ENCODE data around the gene CERCAM.
"Not testable (repeated sequence)": the region's sequence is repeated elsewhere in the genome, so short reads cannot be mapped to it uniquely, and the experiment has no call there.

The CERCAM gene

DNA sequence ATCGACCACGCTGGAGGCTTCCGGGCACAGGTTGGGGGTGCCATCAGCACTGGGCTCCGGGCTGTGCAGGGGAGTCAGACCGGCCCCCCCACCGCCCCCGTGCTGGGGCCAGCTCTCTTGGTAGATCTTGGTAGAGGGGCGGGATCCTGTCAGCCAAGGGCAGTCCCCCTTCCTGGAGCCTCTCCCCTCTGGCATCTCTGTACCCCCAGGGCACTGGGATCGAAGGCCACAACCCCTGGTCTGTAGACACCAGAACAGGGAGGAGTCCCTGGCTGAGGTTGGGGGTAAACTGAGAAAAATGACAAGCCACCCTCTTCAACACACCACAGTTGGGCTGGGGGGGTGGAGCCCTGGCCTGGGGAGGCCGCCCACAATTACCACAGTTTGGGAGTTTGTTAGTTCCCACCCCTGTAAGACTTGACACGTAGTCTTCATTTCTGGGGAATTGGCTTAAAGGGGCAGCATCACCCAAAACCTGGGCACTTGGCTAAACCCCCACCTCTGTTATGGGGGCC, 882 bp downstream of the CERCAM start:
- no peak for DNase-seq

DNA sequence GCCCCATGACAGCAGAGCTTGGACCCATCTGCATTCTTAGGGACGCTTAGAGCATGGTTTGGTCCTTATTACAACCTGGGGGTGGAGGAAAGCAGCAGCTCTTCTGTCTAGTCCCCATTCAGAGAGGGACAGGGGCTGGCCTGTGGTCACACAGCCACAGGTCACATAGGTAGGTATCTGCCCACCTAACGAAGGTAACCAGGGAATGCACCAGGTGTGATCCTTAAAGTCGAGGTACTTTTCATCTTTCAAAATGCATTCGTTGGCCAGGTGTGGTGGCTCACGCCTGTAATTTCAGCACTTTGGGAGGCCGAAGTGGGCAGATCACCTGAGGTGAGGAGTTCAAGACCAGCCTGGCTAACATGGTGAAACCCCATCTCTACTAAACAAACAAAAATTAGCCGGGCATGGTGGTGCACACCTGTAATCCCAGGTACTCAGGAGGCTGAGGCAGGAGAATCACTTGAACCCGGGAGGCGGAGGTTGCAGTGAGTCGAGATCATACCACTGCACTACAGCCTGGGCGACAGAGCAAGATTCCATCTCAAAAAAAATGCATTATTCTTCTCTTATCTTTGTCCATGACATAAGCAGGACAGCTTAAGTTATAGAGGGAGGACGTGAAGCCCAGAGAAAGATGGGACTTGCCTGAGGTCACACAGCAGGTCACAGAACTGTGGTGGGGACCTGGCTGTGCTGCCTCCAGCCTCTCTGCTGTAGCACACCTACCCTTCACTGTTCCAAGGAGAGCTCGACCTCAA, 1.5 kb downstream of the CERCAM start:
- DNase-seq: not testable (repeated sequence)

DNA sequence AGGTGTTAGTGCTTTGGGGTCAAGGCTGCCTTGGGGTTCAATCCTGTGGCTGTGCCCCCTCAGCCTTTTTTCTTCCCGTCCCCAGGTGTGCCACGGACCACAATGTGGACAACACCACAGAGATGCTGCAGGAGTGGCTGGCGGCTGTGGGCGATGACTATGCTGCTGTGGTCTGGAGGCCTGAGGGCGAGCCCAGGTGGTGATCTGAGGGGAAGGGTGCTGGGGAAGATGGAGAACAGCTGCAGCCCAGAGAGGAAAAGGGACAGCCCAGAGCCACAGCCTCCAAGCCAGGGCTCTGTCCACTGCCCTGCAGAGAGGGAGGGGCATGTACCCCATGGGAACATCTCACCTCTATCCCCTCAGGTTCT, 2.1 kb downstream of the CERCAM start:
- DNase-seq: no peak

DNA sequence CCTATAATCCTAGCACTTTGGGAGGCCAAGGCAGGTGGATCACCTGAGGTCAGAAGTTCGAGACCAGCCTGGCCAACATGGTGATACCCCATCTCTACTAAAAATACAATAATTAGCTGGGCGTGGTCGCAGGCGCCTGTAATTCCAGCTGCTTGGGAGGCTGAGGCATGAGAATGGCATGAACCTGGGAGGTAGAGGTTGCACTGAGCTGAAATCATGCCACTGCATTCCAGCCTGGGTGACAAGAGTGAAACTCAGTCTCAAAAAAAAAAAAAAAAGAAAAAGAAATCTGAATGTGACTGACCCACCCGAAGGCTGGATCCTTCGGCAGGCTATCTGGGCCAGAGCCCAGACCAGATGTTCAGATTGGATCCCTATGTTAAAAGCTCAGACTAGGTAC, 2.7 kb downstream of the CERCAM start:
- not testable (repeated sequence) for DNase-seq

DNA sequence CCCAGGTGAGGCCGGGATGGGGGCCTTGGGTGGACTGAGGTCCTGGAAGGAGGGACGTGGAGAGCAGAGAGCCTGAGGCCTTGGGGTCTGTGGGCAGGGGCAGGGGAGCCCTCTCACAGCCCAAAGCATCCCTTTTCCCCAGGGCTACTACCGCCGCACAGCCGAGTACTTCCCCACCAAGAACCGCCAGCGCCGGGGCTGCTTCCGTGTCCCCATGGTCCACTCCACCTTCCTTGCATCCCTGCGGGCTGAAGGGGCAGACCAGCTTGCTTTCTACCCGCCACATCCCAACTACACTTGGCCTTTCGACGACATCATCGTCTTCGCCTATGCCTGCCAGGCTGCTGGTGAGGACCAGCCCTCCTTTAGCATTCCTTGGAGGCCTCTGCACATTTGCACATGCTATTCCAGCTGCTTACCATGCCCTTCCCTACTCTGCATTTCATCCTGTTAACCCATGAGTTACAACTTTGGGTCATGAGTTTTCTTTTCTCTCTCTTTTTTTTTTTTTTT, 3.7 kb downstream of the CERCAM start:
- DNase-seq: no peak

DNA sequence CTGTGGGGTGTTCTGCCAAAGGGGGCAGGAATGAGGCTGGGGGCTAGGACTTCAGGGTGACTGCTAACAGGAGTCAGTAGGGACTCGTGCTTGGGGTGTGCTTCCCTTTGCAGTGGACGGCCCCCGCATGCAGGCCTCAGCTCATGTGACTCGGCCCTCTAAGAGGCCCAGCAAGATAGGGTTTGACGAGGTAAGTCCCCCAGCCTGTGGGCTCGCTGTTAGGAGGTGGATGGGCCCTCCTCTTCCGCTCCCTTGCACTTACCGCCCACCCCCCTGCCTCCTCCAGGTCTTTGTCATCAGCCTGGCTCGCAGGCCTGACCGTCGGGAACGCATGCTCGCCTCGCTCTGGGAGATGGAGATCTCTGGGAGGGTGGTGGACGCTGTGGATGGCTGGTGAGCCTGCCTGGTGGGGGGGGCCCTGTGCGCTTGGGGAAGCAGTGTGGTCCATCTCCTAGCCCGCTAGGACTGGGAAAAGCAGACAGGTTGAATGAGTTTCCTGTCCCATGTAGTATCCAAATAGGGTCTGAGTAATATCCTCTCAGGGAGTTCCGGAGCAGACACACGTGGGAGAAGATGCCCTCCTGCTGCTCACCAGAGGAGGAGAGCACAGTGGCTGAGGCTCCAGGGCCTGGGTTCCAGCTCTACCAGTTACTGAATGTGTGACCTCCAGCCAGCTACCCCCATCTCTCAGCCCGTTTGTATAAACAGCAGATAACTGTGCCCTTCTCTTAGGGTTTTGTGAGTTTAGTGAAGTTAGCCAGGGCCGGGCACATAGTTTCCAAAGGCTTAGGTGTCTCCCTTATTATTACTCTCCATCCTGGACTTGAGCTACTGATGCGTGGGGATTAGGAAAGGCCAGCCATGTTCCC, 8.2 kb downstream of the CERCAM start:
- no peak for DNase-seq

DNA sequence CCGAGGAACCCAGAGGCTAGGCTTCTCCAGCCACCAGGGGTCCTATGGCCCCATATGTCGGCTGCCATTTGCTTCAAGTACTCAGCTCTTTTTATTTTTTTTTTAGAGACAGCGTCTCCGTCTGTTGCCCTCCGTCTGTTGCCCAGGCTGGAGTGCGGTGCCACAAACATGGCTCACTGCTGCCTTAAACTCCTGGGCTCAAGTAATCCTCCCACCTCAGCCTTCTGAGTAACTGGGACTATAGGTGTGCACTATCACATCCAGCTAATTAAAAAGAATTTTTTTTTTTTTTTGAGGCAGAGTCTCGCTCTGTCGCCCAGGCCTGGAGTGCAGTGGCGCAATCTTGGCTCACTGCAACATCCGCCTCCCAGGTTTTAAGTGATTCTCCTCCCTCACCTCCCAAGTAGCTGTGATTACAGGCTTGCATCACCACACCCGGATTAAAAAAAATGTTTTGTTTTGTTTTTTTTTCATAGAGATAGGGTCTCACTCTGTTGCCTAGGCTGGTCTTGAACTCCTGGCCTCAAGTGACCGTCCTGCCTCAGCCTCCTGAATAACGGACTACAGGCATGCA, 8.9 kb downstream of the CERCAM start:
- peak; percentile 98 for DNase-seq

DNA sequence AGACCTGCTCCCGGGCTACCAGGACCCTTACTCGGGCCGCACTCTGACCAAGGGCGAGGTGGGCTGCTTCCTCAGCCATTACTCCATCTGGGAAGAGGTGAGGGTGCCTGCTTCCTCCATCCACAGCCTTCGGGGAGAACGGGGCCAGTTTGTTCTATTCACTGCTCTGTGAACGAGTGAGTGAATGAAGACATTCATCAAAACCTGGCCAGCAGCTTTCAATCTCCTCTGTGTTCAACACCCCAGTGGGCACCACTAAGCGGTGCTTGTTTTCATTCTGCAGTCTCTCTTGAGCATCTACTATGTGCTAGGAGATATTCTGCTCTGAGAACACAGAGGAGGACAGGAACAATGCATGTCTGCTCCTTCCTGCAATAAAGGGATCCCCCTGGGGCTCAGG, 10.6 kb downstream of the CERCAM start:
- no peak for DNase-seq

DNA sequence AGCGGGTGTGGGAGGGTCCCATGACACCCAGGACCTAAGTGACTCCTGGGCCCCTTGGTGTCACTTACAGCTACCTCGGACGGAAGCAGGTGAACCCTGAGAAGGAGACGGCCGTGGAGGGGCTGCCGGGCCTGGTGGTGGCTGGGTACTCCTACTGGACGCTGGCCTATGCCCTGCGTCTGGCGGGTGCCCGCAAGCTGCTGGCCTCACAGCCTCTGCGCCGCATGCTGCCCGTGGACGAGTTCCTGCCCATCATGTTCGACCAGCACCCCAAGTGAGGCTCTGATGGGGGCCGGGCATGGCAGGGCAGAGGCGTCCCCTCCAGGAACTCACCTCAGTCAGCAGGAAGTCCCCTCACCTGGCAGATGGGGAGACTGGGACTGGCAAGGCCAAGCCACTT, 13.7 kb downstream of the CERCAM start:
- no peak for DNase-seq

DNA sequence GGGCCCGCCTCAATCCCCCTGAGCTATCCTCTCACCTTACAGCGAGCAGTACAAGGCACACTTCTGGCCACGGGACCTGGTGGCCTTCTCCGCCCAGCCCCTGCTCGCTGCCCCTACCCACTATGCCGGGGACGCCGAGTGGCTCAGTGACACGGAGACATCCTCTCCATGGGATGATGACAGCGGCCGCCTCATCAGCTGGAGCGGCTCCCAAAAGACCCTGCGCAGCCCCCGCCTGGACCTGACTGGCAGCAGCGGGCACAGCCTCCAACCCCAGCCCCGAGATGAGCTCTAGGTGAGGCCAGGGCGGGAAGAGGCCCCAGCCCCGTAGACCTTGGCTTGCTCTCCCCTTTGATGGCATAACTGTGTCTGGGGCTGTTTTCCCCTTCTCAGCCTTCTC, 15.0 kb downstream of the CERCAM start:
- DNase-seq: no peak

DNA sequence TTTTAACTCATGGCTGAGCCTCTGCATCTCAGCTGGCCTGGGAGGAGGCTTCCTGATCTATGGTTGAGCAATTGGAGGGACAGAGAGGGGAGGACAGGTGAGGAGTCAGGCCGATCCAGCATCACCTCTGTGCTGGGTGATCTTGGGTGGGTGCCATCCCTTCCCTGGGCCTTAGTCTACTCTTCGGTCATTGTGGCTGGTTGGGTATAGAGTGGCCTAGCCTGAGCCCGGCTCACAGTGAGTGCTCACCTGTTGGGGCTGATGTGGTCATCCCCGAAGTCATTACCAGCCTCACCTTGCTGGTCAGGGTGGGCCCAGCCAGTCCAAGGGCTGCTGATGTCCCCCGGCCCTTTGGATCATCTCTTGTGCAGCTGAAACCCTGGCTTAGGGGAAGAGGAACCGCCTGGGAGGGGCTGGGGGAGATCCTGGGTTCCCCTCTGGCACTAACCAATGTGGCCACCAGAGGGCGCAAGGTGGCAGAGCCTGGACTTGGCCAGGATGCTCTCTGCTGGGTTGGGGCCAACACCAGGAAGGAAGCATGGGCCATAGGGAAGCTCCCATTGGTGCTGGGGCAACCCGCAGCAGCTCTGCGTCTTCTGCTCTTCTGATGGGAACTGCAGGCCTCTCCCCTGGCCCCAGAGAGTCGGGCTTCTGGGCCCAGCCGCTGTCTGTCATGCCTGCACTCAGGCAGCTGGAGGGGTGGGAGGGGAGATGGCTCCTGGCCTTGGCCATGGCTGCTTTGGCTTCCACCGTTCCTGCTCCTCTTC, 17.9 kb downstream of the CERCAM start:
- DNase-seq: peak; percentile 81

DNA sequence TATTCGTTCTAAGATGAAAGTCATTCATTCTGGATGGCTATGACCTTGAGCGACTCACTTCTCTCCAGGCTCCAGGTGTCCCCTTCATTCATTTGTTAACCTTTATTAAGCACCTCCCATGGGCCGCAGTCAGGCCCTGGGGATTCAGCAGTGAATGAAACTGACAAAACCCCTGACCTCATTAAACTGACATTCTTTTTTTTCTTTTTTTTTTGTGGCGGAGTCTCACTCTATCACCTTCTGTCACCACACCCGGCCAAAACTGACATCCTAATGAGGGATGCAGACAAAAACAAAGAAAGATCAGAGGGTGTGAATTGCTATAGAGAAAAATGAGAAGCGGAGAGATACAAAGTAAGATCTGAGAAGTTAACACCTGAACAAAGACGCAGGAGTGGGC, 18.6 kb downstream of the CERCAM start:
- DNase-seq: peak; percentile 87

DNA sequence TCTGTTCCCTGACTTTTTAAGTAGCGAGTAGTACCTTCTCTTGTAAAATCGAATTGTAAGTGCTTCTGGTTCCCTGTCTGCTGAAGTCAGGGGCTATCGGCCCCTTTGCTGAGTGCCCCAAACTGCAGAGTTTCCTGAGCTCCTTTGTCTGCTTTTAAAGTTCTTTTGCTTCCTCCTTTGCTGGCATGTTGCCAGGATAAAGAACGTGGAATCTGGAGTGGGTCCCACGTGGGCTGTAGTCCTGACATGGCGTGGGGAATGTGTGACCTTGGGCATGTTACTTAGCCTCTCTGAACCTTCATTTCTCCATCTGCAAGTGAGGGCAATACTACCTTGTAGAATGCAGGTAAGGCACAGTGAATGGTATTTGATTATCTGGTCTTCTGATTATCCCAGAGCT, 21.5 kb downstream of the CERCAM start:
- no peak for DNase-seq

DNA sequence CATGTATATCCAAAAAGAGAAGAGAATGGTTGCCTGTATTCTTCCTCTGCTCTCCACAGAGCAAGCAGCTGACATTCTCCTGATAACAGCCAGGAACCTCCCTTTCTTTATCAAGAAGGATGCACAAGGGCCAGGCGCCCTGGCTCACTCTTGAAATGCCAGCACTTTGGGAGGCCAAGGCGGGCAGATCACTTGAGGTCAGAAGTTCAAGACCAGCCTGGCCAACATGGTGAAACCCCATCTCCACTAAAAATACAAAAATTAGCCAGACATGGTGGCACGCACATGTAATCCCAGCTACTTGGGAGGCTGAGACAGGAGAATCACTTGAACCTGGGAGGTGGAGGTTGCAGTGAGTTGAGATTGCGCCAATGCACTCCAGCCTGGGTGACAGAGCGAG, 25.8 kb downstream of the CERCAM start:
- DNase-seq: not testable (repeated sequence)

DNA sequence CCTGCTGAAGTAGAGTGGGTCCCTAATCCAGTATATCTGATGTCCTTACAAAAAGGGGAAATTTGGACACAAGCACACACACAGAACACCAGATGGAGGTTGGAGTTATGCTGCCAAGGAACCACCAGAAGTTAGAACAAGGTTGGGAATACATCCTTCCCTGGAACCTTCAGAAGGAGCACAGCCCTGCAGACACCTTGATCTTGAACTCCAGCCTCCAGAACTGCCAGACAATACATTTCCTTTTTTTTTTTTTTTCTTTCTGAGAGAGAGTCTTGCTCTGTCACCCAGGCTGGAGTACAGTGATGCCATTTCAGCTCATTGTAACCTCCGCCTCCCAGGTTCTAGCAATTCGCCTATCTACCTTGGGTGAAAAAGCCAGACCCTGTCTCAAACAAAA, 28.1 kb downstream of the CERCAM start:
- DNase-seq: no peak

DNA sequence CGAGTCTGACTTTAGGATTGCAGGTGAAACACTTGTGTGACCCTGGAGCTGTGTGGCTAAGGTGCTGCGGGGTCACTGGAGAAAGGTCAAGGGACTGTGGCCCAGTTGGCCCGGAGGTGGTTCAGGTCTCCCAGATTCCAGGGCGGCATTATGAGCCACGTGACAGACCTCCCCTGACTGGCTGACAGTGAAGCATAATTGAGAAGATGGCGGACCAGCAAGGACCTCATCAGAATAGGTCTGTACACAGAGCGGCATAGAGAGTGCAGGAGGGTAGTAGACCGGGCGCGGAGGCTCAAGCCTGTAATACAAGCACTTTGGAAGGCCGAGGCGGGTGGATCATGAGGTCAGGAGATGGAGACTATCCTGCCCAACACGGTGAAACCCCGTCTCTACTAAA, 34.3 kb downstream of the CERCAM start:
- DNase-seq: no peak

DNA sequence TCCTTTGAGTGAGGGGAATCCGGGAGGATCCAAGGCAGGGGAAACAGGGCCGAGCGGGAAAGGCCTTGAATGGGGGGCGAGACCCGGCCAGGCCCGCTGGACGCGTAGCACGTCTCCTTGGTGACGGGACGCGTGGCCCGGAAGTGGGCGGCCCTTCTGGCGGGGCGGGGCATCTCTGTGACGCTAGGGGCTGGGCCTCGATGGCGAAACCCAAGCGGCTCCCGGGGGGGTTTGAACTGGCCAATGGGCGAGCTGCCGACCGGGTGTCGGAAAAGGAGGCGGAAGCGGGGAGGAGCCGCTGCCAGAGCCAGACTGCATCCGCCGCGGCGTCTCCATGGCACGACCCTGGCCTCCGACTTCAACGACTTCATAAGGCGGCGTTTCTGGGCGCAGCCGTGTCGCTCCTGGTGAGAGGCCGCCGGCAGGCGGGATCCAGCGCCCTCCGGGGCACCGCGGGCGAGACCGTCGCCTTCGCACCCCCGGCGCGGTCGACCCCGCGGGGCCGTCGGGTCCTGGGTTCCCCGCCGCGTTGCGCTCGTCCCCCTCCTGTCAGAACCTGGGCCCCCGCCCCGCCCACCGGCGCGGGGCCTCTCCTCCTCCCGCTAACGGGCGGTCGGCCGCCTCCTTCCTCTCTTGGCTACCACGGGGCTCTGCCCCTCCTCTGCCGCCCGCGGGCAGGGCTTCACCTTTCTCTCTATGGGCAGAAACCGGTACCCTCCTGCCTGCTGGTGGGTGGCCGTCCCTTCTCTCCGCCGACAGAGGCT, 35.4 kb downstream of the CERCAM start, which contains the start of gene ODF2:
Gene ODF2 (plus strand): TSS at position 158 of the 764 bp plus-strand sequence. CDS start 86 bp downstream, at position 244.
- peak; percentile 98 for DNase-seq

DNA sequence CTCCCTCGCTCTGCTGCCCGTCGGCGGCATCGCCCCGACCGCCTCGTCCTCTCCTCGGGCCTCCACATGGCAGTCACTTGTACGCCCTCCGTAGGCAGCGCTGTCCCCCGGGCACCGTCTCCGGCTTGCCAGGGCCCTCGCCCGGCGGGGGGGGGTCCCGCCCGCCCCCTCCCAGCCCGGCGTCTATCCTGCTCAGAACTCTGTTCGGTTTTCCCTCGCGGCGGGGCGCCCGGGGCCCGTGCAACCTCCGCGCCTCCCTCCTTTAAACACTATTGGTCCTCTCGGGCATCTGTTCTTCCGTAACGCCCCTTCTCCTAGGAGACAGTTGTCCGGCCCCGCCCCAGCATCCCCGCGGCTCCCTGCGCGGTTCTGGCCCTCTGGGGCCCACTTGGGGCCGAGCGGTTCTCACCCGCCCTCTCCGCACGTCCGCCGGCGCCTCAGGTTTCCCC, 36.0 kb downstream of the CERCAM start:
- DNase-seq: peak; percentile 68

DNA sequence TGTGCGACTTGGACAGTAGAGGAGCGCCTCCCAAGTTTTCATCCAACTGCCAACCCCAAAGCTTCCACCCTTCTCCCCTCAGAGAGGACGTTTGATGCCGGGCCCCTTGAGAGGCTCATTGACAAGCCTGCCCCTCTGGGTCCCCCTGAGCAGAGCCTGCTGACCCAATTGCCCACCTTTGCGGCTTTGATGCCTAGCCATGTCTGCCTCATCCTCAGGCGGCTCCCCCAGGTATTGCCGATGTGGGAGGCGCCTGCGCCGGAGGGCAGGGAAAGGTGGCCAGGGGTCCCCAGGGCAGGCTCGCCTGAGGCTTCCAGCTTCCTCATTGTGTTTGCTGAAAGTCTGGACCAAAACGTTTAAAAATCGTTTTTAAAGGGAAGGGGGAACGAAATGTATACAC, 36.5 kb downstream of the CERCAM start:
- DNase-seq: no peak

DNA sequence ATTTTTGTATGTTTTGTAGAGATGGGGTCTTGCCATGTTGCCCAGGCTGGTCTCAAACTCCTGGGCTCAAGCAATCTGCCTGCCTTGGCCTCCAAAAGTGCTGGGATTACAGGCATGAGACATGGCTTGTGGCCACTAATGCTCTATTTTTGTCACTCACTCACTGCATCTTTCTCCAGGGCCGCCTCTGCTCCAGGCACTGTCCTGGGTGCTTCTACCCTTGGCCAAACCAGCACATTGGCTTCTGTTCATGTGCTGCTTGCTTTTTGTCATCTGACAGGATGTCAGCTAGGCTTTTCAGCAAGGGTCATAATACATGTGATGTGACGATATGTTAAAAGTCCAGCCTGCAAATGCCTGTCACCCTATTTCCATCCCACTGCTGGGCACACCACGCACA, 38.4 kb downstream of the CERCAM start:
- DNase-seq: no peak

DNA sequence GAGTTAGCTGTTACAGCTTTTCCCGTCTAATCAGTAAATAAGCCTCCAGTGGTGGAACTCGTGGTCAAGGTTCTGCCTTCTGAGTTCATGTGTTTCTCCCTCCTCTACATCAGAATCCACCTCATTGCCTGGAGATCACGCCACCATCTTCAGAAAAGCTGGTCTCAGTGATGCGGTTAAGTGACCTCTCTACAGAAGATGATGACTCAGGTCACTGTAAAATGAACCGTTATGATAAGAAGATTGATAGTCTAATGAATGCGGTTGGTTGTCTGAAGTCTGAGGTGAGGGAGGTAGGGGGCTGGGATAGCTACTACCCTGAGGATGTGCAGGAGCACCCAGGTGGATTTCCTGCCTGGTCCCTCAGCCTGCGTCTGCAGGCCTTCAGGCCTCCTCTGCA, 48.4 kb downstream of the CERCAM start:
- no peak for DNase-seq

DNA sequence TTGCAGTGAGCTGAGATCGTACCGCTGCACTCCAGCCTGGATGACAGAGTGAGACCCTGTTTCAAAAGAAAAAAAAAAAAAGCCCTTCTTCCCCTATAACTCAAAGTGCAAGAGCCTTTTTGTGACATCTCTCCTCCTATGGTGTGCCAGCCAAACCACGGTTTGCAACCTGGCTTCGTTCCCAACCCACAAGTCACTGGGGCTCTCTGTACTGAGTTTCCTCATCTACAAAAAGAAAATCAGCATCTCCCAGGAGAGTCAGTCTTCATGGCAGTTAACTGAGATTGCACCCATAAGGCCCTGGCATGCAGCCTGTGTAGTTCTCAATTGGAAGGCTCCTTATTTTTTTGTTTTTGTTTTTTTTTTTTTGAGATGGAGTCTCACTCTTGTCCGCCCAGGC, 49.9 kb downstream of the CERCAM start:
- DNase-seq: peak; percentile 36
